GM20431 (cell line): ENCODE data around the gene DNAH9.

Source experiments
- in situ Hi-C: fragments of 300-500 bp; cut with MseI, MboI; formaldehyde crosslinking; loops from one replicate; pipeline ENCODE4 v1.15.0; 2020; ENCODE audit warnings: low sequenced_read_pairs; ENCODE audit not compliant: unreplicated experiment

DNAH9 gene

DNA sequence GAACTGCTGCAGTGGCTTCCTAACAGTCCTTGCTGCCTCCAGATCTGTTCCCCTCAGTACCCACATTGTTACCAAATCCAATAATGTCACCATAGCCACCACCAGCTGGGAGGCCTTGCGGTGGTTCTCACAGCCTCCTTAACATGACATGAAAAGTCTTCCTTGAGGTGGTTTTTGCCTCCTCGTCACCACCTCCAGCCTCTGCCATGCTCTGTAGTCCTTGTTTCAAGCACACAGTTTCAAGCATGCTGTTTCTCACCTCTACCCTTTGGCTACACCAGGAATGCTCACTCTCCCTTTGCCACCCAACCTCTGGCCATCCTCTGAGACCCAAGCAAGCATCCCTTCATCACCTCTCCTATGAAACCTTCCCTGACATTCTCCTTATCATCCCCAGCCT lies 47.2 kb downstream of the DNAH9 start:
- in situ Hi-C loops: no loop called here

DNA sequence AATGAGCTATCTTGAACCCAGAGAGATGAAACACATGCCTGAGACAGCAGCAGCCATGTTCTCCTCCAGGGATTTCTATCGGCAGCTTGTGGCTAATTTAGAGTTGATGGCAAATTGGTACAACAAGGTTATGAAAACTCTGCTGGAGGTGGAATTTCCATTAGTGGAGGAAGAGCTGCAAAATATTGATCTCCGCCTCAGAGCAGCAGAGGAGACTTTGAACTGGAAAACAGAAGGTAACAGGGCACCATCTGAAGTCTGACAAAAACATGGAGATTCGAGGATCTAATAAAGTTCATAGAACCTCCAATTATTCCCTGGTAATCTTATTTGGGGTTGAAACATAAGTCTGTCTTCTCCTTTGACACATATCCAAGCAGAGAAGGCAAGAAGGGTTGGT lies 52.8 kb downstream of the DNAH9 start:
- in situ Hi-C loops: no loop called here

DNA sequence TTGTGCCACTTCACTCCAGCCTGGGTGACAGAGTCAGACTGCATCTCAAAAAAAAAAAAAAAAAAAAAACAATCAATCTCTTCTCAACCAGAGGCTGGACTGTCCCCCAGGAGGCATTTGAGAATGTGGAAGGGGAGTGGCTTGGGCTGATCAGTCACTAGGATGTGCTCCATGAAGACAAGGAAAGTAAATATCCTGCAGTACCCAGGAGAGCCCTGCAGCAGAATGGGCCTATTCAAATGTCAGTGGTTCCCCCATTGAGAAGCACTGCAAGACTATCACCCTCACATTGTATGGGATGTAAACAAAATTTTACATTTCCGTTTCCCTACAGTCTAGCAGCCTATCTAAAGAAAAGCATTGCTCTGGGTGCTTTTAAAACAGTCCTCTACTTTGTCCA lies 70.3 kb downstream of the DNAH9 start:
- in situ Hi-C loops: no loop called here

DNA sequence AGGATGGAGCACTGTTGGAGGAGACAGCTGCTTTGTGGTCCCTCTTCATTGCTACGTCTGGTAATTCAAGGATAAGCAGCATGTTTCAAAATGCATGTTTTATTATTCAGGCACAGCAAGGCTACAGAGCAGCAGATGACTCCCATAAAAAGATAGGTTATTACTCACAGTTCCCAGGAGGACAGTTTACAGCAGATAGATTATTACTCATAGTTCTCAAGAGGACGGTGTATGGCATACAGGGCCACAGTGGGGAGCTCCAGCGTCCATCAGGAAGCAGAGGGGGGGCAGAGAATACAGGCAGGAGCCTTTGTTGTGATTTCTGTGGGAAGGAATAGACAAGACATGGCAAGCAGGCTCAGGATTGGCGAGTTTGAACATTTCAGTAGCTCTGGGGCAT lies 72.9 kb downstream of the DNAH9 start:
- in situ Hi-C loops: no loop called here

DNA sequence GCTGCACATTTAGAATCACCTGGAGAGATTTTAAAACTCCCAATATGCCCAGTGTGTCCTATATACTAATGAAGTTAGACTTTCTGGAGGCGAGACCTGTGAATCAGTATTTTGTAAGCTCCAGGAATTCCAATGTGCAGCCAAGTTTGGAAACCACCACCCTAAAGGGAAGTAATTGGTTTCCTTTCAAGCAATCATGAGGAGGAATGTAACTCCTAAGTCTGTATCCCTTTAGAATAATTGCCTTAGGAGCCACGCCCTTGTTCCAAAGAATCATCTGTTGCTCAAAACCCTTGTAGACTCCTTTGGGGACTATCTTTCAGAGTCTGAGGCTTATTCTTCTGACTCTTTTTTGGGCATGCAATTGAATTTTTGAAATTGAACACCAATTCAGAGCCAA lies 84.4 kb downstream of the DNAH9 start:
- in situ Hi-C loops: no loop called here

DNA sequence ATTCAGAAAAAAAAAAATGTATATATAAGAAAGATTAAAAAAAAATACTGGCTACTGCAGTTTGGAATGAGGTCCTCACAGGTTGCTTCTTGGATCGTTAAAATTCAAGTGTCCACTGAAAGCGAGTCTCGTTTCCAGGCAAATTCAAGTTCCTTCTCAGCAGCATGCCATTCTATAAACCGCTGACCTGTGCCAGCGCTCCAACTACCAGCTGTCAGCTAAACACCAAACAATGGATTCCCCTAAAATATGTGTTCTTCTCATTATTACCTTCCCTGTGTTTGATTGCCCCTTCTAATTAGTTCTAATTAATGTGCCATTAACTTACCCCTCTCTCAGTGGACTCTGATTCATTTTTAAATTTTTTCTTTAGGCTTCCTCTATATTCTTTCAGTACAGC lies 92.4 kb downstream of the DNAH9 start:
- in situ Hi-C loops: no loop called here

DNA sequence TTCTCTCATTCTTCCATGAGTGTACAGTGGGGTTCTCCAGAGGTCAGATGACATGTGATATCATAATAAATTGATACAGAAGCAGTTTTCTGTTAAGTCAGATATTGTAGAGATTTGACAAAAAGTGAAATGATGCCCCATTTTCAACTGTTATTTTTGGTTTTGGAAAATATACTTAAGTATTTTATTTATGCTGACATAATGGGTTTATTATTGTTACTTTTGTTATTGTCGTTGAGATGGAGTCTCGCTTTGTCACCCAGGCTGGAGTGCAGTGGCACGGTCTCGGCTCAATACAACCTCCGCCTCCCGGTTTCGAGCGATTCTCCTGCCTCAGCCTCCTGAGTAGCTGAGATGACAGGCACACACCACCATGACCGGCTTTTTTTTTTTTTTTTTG lies 94.4 kb downstream of the DNAH9 start:
- in situ Hi-C loops: no loop called here

DNA sequence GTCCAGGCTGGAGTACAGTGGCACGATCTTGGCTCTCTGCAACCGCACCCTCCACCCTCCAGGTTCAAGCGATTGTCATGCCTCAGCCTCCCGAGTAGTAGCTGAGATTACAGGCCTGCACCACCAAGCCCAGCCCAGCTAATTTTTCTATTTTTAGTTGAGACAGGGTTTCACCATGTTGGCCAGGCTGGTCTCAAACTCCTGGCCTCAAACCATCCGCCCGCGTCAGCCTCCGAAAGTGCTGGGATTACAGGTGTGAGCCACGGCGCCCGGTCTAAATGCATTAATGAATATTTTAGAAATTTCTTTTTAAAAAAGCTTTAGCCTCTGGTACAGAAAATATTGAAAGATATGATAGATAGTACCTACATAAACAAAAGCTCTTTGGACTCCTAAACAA lies 95.0 kb downstream of the DNAH9 start:
- in situ Hi-C loops: no loop called here

DNA sequence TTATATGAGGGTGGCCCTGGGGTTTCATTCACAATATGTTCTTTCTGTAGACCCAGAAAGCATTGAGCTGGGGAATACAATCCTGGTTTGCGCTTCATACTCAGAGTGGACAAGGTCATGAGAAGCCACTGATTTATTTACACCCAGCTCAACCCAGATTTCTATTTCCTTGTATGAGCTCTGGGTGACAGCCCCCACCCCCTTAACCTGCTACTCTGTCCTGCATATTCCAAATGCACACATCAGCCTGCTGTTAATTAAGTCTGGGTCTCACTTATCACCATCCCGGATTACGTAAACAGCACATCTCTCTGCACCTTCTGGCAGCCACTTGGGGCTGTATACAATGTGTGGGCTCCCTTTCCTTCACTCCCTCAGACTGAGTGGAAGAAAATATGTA lies 102.4 kb downstream of the DNAH9 start:
- in situ Hi-C loops: no loop called here

DNA sequence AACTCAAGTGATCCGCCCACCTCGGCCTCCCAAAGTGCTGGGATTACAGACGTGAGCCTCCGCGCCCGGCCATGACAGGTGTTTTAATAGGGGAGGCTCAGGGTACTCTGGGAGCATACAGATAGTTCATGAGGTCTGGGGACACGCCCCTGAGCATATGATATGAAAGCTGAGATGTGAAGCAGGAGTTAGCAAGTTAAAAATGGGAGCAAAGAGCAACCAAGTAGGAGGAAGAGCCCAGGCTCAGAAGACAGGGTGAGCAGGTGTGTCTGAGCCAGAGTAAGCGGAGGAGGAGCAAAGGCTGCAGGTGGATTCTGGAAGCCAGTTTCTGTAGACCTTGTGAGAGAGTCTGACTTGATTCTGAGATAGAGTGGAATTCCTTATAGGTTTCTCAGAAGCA lies 103.6 kb downstream of the DNAH9 start:
- in situ Hi-C loops: no loop called here

DNA sequence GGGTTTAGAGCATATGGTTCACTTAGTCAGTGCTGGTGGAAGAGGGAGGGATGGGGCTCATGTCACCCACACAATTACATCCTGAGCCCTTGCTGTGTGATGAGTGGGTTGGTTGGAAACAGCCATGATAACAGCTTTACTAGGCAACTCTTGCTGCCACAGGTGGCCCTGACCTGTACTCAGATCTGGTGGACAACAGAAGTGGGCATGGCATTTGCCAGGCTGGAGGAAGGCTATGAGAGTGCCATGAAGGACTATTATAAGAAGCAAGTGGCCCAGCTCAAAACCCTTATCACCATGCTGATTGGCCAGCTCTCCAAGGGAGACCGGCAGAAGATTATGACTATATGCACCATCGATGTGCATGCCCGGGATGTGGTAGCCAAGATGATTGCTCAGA lies 105.8 kb downstream of the DNAH9 start:
- in situ Hi-C loops: no loop called here

DNA sequence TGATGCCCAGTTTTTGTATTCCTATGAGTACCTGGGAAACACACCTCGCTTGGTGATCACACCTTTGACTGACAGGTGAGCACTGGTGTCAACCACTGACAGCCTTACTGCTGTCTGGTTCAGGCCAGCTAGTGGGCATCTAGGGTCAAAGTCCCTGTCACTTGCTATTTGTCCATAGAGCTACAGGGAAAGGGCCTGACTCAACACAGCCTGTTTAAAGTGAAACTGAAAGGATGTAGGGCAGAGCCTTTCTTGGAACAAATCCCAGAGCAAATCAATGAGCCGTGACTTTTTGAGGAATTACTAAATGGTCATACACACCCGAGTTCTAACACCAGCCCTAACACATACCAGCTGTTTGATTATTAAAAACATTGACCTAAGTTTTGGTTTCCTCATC lies 106.8 kb downstream of the DNAH9 start:
- in situ Hi-C loops: no loop called here

DNA sequence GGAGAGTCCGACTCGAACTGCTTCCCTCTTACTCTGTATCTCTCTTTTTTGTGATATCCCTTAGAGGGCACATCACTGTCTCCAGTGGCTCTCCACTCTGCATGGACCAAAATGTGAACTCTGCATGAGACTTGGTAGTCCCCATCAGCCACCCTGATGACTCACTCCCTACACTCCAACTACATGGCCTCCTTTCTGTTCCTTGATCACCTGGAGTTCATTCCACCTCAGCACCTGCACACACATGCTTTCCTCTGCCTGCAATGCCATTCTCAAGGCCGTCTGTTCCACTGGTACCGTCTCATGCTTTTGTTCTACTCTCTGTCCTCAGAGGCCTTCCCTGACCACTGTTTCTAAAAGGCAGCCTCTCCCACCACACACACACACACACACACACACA lies 109.3 kb downstream of the DNAH9 start:
- in situ Hi-C loops: no loop called here

DNA sequence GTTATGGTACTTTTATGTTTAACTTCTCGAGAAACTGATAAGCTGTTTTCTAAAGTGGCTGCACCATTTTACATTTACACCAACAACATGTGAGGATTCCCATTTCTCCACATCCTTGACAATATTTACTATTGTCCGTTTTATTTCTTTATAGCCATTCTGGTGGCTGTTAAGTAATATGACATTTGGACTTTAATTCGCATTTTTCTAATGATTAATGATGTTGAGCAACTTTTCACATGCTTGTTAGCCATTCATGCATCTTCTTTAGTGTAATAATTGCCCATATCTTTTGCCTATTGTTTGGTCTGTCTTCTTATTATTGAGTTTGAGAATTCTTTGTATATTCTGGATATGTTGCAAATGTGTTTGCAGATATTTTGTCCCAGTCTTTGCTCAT lies 114.2 kb downstream of the DNAH9 start:
- in situ Hi-C loops: no loop called here

DNA sequence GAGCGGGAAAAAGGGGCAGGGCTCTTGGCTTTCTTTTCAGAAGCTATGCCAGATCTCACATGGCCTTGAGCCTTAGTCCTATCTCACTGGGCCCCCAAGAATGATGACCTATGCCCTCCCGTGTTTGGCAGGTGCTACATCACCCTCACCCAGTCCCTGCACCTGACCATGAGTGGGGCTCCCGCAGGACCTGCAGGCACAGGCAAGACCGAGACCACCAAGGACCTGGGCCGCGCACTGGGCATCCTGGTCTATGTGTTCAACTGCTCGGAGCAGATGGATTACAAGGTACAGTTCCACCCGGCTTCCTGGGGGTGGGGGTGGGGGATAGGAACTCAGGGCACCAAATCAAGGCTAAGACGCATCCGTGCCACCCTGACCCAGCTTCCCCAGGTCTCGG lies 120.9 kb downstream of the DNAH9 start:
- in situ Hi-C loops: no loop called here

DNA sequence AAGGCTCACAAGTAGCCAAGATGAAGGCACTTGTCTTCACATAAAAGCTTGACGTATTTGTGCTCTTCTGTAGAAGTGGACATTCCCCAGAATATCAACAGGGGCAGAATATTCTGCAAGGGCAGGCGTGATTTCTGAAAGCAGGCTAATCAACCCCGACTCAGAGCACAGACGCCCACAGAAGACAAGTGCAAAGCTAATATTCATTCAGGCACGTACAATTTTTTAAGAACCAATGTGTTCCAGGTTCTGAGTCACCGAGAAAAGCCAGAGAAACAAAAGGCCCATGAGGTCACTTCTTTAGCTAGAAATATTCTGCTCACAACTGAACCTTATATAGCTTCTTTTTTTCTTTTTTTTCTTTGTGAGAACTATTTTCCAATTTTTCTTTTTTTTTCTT lies 121.6 kb downstream of the DNAH9 start:
- in situ Hi-C loops: no loop called here

DNA sequence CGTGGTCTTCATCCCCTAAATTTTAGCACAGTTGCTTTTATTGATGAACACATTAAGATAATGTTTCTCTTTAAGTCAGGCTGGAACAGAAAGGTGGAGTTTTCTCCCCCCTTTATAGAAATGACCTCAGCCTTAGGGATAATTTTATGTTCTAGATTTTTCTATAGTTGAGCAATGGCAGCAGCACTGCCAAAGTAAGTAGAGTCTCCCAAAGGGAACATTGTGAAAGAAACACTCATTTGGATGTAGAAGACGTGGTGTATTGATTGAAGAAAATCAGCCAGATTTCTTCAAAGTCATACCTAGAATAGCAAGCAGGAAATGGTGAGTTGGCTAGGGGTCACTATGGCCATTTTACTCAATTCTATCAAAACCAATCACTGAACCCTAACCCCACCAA lies 122.5 kb downstream of the DNAH9 start:
- in situ Hi-C loops: no loop called here

DNA sequence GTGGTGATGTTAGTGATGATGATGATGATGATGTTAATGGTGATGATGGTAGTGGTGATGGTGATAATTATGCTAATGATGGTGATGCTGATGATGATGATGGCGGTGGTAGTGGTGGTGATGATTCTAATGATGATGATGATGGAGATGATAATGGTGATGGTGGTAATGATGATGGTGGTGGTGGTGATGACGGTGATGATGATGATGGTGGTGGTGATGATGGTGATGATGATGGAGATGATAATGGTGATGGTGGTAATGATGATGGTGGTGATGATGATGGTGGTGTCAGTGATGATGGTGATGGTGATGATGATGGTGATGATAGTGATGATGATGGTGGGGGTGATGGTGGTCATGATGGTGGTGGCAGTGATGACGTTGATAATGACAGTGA lies 132.5 kb downstream of the DNAH9 start:
- in situ Hi-C loops: no loop called here

DNA sequence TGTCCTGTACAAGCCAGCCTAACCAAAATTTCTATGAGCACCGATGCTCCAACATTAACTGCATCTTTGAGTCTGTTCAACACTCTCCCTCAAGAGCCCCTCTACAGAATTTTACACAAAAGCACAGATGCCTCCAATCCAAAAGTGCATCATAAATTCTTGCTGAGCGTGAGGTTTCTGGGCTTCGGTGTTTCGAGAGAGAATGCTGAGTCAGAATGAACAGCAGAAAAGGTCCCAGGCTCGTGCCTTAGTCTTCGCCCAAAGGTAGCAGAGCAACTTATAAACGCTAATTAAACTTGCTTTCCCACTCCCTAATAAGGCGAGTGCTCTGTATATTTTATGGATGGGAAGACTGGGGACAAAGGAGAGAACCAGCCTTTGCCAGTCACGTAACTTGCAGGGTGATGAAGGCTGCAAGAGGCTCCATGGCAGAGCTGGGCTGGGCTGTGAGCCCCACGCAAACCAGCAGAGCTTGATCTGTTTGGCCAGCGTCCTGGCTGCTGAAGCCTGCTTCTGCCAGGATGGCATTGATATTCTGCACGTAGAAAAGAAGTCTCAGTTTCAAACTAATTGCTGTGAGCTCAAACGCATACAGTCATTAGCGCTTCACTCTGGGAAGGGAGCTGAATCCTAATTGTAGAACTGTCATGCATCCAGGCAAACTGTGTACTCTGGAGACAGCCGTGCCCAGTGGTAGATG lies 138.5 kb downstream of the DNAH9 start:
- in situ Hi-C loops: no loop called here

DNA sequence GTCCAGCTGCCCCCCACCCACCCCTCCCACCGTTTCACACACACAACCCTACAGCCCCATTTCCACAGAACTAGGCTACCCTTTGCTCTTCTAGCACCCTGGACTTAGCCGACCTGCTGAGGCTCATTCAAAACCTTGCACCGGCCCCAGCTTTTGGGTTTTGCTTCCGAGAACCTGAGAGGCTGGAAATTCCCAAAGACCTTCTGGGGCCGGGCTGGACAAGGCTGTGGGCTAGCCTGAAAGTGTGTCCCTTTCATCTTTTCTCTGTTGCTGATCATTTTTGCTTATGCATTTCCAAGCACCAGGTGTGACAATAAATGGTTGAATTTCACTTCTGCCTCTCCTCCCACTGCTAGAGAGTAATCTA lies 139.0 kb downstream of the DNAH9 start:
- in situ Hi-C loops: no loop called here

DNA sequence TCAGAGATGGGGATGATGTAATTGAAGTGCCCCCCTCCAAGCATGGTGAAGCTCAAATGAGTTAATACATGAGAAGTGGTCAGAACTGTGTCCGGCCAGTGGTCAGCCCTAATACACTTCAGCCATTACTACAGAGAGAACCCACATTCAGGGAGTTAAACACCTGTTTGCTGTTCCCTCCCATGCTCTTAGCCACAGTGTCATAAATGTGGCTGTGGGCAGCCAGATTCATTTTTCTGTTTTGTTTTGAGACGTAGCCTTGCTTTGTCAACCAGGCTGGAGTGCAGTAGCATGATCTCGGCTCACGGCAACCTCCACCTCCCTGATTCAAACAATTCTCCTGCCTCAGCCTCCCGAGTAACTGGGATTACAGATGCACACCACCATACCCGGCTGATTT lies 139.9 kb downstream of the DNAH9 start:
- in situ Hi-C loops: no loop called here

DNA sequence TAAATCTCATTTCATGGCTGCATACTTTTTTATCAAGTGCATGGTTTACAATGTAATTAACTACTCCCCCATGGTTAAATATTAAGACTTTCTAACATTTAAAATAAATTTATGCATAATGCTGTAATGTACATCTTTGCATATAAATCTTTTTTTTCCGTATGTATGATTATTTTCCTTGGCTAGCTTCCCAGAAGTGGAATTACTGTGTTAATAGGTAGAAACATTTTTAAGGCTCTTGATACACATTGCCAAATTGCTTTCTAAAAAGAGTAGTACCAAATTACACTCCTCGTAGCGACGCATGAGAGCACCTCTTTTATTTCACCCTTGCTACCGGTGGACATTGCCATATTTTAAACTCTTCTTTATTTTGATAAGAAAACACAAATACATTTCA lies 141.1 kb downstream of the DNAH9 start:
- in situ Hi-C loops: no loop called here

DNA sequence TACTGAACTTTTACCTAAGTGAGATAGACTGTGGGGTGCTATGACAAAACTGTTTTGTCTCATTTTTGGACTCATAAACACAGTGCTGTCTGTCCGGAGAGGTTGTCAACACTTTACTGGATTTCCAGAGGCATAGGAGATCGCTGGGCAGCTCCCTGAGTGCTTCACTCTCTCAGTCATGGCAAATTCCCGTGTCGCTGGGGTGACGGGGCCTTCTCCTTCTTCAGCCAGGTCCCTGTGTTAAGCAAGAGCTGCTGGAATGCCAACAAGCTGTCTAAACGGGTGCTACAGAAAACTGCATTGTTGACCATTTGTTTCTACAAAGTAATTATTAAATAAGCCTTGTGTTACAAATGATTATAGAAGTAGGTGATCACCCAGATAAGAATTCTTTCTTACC lies 141.6 kb downstream of the DNAH9 start:
- in situ Hi-C loops: no loop called here
